Heart right ventricle (tissue), 16 donors: ENCODE data around the gene L2HGDH. TPM values are rescaled to one million over a fixed set of nuclear protein-coding genes. Genes with fewer than 3 reads are reported as not detected.

Source experiments
- ATAC-seq, 8 donors: fragments of 200-7000 bp; cut with Tn5 transposase; one replicate each; pipeline ENCODE4 v1.9.1; 2020; ENCODE audit warnings: mild to moderate bottlenecking in 8 of 8, moderate library complexity in 8 of 8, moderate number of reproducible peaks in 1 of 8
- DNase-seq, 2 donors: peaks; one replicate each; pipeline ENCODE4 v3.0.0-alpha.2; 2020
- H3K27ac ChIP-seq, 10 donors: fragments of 200-600 bp; sonication (generic) in 2 of 10; one replicate each; pipeline versions ENCODE4 v1.5.0 to v1.8.0; 2020 to 2022; ENCODE audit warnings: mild to moderate bottlenecking in 3 of 10
- H3K27me3 ChIP-seq, 7 donors: fragments of 200-600 bp; one replicate each; pipeline ENCODE4 v1.8.0; 2021 to 2022; ENCODE audit warnings: mild to moderate bottlenecking in 2 of 7
- H3K36me3 ChIP-seq, 9 donors: fragments of 200-600 bp; sonication (generic) in 1 of 9; one replicate each; pipeline versions ENCODE4 v1.5.0 to v1.8.0; 2020 to 2022; ENCODE audit warnings: mild to moderate bottlenecking in 2 of 9
- H3K4me1 ChIP-seq, 9 donors: fragments of 200-600 bp; sonication (generic) in 1 of 9; one replicate each; pipeline versions ENCODE4 v1.5.0 to v1.8.0; 2020 to 2022; ENCODE audit warnings: mild to moderate bottlenecking in 4 of 9
- H3K4me3 ChIP-seq, 10 donors: fragments of 200-600 bp; sonication (generic) in 2 of 10; one replicate each; pipeline versions ENCODE4 v1.5.0 to v1.8.0; 2020 to 2022; ENCODE audit warnings: mild to moderate bottlenecking in 7 of 10, moderate library complexity in 2 of 10
- H3K9me3 ChIP-seq, 11 donors: fragments of 200-600 bp in 10 of 11; sonication (generic) in 2 of 11; one replicate each; pipeline versions ENCODE4 v1.5.0 to v1.8.0; 2013 to 2022; ENCODE audit warnings: mild to moderate bottlenecking in 2 of 11, control low read depth in 1 of 11, moderate library complexity in 1 of 11
- WGBS, 2 donors: extraction: QIAGEN DNeasy Blood & Tissue Kit; methylation state at CpG; one replicate each; pipeline ENCODE4 v1.1.7; 2013; ENCODE audit warnings: inconsistent platforms in 1 of 2; 5-methylcytosine and 5-hydroxymethylcytosine counted together
- intact Hi-C, 10 donors: fragments of 100-400 bp; cut with DNase I; formaldehyde crosslinking; loops; one replicate each; pipeline versions ENCODE4 v1.11.1 to v1.14.2; 2022
- polyA plus RNA-seq, 2 donors: library from polyadenylated mRNA; stranded (reverse); fragments of 200-250 nt; gene quantifications; one replicate each; pipeline ENCODE4 v1.2.3, GENCODE V29; 2013
- total RNA-seq, 10 donors: library from RNA; stranded (reverse); fragmentation: NEBNext Ultra II Directional in 3 of 10; extraction: Animal tissue kit (Norgen Biotek cat#: 25700) in 3 of 10; gene quantifications; one replicate each; pipeline versions ENCODE4 v1.2.1 to v1.2.4, GENCODE V29; 2021 to 2023
- TF ChIP-seq, protein P1 (sequence below), 9 donors: fragments of 200-600 bp; sonication (generic) in 2 of 9; IDR thresholded peaks; one replicate each; pipeline versions ENCODE4 v1.5.0 to v1.8.0; 2021 to 2022; ENCODE audit warnings: antibody characterized with exemption in 9 of 9, mild to moderate bottlenecking in 5 of 9, moderate library complexity in 1 of 9
- donor health status: Arrhythmogenic right ventricular cardiomyopathy.
- donor health status: ischemic (EF 13 %, LVEDD 7.1; RV severe dilation, severe dysfunction).
- donor health status: healthy with polysubstance abuse.
- donor health status: DM: no; HTN: yes; CAD: no.
- donor health status: DM: no; HTN: no; CAD: no.
- donor health status: ischemic (EF 25% LVEDD 6.9; RV normal size, moderate dysfunction).
- donor health status: ischemic (EF 25% LVEDD 5.7; RV mildly dilated, moderate dysfunction).
- donor health status: healthy.
- donor health status: DM: yes; HTN: yes; CAD: no.
- donor health status: Ischemic cardiomyopathy.
- donor health status: ischemic (EF 35%, LVEDD 5.7; RV mildly dilated, moderate dysfunction).
- donor health status: nonischemic (EF 11% LVEDD 7.7; RV severe dilation, severe dysfunction).
- donor health status: DM: yes; HTN: yes; CAD: no.
- donor health status: PGD.
- donor health status: ischemic (EF 29% LVEDD 5.4; RV normal size, mild dysfunction).
- donor health status: nonischemic (EF 23%, LVEDD 6.1; RV moderate dilation, normal function).

The L2HGDH gene
- total and polyA plus RNA-seq, 12 donors: 1.9 to 15.5 (median 11.6) TPM

DNA sequence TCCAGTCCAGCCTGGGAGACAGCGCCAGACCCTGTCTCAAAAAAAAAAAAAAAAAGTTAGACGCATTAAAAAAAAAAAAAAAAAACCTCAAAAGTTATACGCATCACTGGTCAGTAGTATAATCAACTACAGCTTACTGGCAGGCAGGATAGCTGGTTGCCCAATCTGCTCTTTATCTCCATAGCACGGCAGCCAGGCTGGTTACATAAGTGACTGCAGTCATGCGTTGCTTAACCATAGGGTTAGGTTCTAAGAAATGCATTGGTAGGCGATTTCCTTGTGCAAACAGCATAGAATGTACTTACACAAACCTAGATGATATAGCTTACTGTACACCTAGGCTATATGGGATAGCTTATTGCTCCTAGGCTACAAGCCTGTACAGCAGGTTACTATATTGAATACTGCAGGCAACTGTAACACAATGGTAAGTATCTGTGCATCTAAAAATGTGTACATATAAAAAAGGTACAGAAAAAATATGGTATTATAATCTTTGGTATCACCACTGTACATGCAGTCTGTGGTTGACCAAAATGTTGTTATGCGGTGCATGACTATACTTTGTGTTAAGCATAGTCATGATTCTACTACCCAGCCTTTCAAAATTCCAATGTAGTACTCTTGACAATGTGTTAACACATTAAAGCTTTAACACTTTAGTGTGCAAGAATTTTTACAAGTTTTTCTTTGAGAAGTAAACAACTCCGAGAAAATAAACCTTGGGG is 8.1 kb downstream of the L2HGDH start:
- H3K4me3 ChIP-seq: no peak overlapping the region
- no peaks in the 10 kb centered on the region for H3K9me3 ChIP-seq
- TF ChIP-seq, protein P1, sequence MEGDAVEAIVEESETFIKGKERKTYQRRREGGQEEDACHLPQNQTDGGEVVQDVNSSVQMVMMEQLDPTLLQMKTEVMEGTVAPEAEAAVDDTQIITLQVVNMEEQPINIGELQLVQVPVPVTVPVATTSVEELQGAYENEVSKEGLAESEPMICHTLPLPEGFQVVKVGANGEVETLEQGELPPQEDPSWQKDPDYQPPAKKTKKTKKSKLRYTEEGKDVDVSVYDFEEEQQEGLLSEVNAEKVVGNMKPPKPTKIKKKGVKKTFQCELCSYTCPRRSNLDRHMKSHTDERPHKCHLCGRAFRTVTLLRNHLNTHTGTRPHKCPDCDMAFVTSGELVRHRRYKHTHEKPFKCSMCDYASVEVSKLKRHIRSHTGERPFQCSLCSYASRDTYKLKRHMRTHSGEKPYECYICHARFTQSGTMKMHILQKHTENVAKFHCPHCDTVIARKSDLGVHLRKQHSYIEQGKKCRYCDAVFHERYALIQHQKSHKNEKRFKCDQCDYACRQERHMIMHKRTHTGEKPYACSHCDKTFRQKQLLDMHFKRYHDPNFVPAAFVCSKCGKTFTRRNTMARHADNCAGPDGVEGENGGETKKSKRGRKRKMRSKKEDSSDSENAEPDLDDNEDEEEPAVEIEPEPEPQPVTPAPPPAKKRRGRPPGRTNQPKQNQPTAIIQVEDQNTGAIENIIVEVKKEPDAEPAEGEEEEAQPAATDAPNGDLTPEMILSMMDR (IDR thresholded peaks at IDR 0.05): no peak
- H3K36me3 ChIP-seq: peaks cover 0 to 15% (median 0%) of the 10 kb centered on the region in 9 donors
- H3K27me3 ChIP-seq: no peaks in the 10 kb centered on the region
- ATAC-seq: peak in 3 of 8 donors; percentile 59 to 94 (median 71)
- no peak overlapping the region for H3K27ac ChIP-seq
- DNase-seq: no peak
- intact Hi-C loops: no loop called here
- 86 to 92% methylated on average over 8 of the region's 8 CpGs for WGBS, 2 donors
- peaks cover 0 to 6% (median 0%) of the 10 kb centered on the region in 9 donors for H3K4me1 ChIP-seq

DNA sequence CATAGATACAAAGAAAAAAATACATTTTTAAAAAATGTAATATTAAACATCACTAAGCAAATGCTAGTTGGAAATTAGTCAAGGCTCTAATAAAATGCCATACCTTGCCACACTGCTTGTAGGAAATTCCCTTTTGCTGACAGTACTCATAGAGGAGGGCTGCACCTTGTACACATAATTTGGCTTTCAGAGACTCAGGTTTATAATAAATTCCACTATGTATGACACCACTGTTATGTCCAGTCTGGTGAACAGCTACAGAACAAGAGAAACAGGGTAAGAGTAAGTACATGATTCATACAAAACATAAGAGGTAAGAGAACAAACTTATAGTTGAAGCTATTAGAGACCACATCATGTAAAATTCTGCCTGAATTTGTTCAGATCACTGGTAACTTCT is 10.1 kb downstream of the L2HGDH start:
- Histone ChIP-seq H3K27ac (no peak overlapping the region), H3K9me3 (no peaks in the 10 kb centered on the region), H3K27me3 (no peaks in the 10 kb centered on the region), H3K36me3 (peaks cover 0 to 15% (median 0%) of the 10 kb centered on the region in 9 donors), H3K4me1 (peaks cover 0 to 3% (median 0%) of the 10 kb centered on the region in 9 donors), H3K4me3 (no peak overlapping the region)
- DNase-seq (no peak), ATAC-seq (no peak)
- TF ChIP-seq, protein P1 (IDR thresholded peaks at IDR 0.05): no peak
- intact Hi-C loops: no loop called here

GRCh38 chr14:50299585-50299984 is 12.4 kb downstream of the L2HGDH start:
- Histone ChIP-seq H3K27me3 (no peaks in the 10 kb centered on the region), H3K36me3 (peaks cover 0 to 15% (median 0%) of the 10 kb centered on the region in 9 donors), H3K9me3 (no peaks in the 10 kb centered on the region), H3K4me1 (peaks cover 0 to 3% (median 0%) of the 10 kb centered on the region in 9 donors), H3K4me3 (no peak overlapping the region), H3K27ac (no peak overlapping the region)
- intact Hi-C loops: no loop called here
- ATAC-seq (no peak), DNase-seq (no peak)
- TF ChIP-seq, protein P1 (IDR thresholded peaks at IDR 0.05): no peak
- 96 to 98% methylated on average over 2 of the region's 2 CpGs for WGBS, 2 donors

DNA sequence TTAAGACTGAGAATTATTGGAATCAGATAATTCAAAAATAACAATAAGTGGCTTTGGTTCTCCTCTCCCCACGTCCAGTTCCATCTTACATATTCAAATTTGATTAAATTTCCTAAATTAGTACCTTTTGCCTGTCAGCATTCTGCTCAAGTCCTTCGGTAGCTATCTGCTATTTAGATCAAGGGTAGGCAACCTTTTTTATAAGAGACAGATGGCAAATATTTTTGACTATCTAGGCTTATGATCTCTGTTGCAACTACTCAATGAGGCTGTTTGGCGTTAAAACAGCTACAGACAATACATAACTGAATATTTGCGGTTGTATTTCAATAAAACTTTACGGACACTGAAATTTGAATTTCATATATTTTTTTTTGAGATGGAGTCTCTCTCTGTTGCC is 21.7 kb downstream of the L2HGDH start:
- no peak for ATAC-seq
- Histone ChIP-seq H3K4me1 (no peaks in the 10 kb centered on the region), H3K27ac (no peak overlapping the region), H3K27me3 (no peaks in the 10 kb centered on the region), H3K36me3 (peaks cover 0 to 24% (median 3%) of the 10 kb centered on the region in 9 donors), H3K4me3 (no peak overlapping the region), H3K9me3 (no peaks in the 10 kb centered on the region)
- no peak for DNase-seq
- TF ChIP-seq, protein P1 (IDR thresholded peaks at IDR 0.05): no peak
- intact Hi-C loops: no loop called here
- WGBS, 2 donors: 86 to 98% methylated on average over 5 of the region's 5 CpGs
